Adipocyte (in vitro differentiated cells): ENCODE results near the gene WRAP53.

Experiments used
- DNase-seq: peaks from one replicate; pipeline ENCODE4 v3.0.0-alpha.2; 2015; ENCODE audit warnings: low read depth
- H3K27me3 ChIP-seq: replicated peaks from 2 replicates; pipeline ENCODE4 v1.7.0; 2013; ENCODE audit warnings: mild to moderate bottlenecking, low read length, moderate library complexity; ENCODE audit not compliant: control insufficient read depth, insufficient read depth
- H3K36me3 ChIP-seq: 2 replicates; pipeline ENCODE4 v1.7.0; 2013; ENCODE audit warnings: low read length, mild to moderate bottlenecking, moderate library complexity; ENCODE audit not compliant: control insufficient read depth, insufficient read depth, severe bottlenecking
- H3K4me1 ChIP-seq: 2 replicates; pipeline ENCODE4 v1.7.0; 2013; ENCODE audit warnings: mild to moderate bottlenecking, low read length, moderate library complexity; ENCODE audit not compliant: control insufficient read depth, insufficient read depth
- H3K4me3 ChIP-seq: 2 replicates; pipeline ENCODE4 v1.7.0; 2013; ENCODE audit warnings: mild to moderate bottlenecking, low read length, moderate library complexity
- H3K9ac ChIP-seq: 2 replicates; pipeline ENCODE4 v1.7.0; 2013; ENCODE audit warnings: mild to moderate bottlenecking, low read length, moderate library complexity
- H3K9me3 ChIP-seq: 2 replicates; pipeline ENCODE4 v1.7.0; 2013; ENCODE audit warnings: mild to moderate bottlenecking, low read length, moderate library complexity; ENCODE audit not compliant: control insufficient read depth

The WRAP53 gene

DNA sequence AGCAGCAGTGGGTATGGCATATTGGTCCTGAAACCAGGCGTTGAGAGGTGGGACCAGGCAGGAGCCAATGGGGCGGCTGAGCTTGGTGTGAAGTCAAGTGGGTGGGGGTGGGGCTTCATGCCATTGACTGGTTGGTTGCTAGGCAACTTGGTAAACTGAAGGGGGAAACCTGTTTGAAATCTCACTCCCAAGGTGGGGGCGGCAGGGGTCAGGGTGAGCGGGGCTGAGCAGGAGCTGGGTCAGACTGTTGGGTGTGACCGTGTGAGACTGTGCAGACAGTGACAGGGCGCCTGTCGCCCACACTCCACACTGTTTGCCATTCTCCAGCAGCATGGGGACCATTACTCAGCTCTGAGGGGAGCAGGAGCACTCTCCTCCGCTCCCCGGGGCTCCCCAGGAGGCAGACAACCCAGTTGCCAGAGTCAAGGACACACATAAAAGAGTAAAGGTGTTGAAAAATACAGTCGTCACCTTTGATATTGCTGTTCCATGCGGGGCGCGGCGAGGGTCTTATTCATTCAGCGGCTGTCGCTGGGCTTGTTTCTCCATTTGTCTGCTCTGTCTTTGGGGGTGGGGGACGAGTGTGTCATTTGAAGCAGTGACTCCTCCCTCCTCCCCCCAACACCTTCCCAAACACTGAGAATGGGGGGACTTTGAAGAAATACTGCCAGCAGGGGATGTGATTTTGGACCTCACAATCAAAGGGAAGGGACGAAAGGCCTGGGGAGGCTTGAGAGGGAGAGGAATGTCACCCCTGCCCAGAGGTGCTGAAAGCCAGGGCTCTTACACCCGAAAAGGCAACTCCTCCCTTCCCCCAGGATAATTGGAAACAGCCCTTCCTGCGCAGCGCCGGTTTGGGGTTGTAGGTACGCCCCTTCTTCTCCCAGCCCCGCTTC, 15.6 kb downstream of the WRAP53 start:
- no peak overlapping the region for H3K9ac ChIP-seq
- H3K27me3 ChIP-seq, result peaks cover 41% of the 10 kb centered on the region
- peaks cover 10% of the 10 kb centered on the region for H3K36me3 ChIP-seq
- no peaks in the 10 kb centered on the region for H3K9me3 ChIP-seq
- H3K4me1 ChIP-seq, result peaks cover 11% of the 10 kb centered on the region
- DNase-seq, result peak; percentile 57
- H3K4me3 ChIP-seq, result no peak overlapping the region

DNA sequence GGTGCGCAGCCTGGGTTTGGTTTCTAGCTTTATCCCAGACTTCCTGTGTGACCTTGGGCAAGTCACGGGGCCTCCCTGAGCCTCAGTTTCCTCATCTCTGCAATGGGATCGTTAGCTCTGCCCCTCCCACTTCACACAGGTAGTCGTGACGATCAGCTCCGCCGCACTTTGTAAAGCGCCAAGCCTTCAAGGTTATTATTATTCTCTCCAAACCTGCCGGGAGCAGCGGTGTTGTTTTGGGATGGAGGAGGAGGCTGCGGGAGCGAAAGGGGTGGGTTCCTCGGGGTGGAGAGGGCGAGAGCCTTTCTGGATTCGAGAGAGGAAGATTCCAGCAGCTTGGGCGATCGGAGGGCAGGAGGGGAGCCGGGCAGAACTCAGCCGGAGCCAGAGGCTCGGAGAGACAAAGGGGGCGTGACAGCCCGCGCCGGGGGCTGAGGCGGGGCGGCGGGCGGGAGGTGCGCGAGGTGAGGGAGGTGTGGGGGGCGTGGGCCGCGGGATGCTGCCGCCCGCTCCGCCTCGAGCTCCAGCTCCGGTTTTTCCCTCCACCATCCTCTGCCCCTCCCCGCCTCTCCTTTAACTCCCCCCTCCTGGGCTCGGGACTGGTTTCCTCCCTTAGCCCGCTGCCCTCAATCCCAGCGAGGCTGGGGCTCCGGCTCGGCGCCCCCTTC, 16.5 kb downstream of the WRAP53 start, which contains the start of gene EFNB3:
Gene EFNB3, plus strand, starts transcription at position 602 of the 668 bp plus-strand sequence. CDS start 397 bp downstream, outside the sequence.
- Histone ChIP-seq H3K27me3 (peaks cover 41% of the 10 kb centered on the region), H3K4me3 (peak within 1 kb of the TSS; percentile 60), H3K9ac (no peak within 1 kb of the TSS), H3K4me1 (peaks cover 11% of the 10 kb centered on the region), H3K9me3 (no peaks in the 10 kb centered on the region), H3K36me3 (peaks cover 10% of the 10 kb centered on the region)
- DNase-seq, result peak; percentile 62

DNA sequence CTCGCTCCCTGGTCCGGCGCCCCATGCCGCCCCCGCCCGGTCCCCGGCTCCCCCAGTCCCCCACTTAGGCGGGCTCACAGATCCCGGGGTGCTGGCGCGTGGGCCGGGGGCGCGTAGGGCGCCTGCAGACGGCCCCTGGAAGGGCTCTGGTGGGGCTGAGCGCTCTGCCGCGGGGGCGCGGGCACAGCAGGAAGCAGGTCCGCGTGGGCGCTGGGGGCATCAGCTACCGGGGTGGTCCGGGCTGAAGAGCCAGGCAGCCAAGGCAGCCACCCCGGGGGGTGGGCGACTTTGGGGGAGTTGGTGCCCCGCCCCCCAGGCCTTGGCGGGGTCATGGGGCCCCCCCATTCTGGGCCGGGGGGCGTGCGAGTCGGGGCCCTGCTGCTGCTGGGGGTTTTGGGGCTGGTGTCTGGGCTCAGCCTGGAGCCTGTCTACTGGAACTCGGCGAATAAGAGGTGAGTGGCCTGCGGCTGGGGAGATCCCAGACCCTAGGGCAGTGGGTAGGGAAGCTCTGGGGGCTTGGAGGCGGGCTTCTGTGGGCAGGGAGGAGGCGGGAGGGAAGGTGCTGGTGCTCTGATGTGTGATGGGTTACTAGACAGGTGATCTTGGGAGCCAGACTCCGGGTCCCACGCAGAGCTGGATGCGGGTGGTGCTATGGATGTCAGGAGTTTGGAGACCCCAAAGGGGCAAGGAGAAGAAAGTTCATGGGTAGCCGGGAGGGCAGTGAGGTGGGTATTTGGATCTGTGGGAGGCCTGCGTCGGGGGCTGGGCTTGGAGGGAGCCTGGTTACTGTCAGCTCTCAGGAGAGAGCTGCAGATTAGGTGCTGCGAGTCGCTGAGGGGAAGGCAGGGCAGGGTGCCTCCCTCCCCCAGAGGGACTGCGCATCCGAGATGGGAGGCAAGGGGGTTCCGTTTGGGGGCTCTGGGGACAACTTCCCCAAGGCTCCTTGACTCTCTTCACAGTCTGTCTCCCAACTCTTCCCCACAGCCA, 17.3 kb downstream of the WRAP53 start:
- DNase-seq, result peak; percentile 22
- Histone ChIP-seq H3K9ac (no peak overlapping the region), H3K4me1 (peaks cover 11% of the 10 kb centered on the region), H3K9me3 (no peaks in the 10 kb centered on the region), H3K36me3 (peaks cover 10% of the 10 kb centered on the region), H3K4me3 (no peak overlapping the region), H3K27me3 (peaks cover 44% of the 10 kb centered on the region)

DNA sequence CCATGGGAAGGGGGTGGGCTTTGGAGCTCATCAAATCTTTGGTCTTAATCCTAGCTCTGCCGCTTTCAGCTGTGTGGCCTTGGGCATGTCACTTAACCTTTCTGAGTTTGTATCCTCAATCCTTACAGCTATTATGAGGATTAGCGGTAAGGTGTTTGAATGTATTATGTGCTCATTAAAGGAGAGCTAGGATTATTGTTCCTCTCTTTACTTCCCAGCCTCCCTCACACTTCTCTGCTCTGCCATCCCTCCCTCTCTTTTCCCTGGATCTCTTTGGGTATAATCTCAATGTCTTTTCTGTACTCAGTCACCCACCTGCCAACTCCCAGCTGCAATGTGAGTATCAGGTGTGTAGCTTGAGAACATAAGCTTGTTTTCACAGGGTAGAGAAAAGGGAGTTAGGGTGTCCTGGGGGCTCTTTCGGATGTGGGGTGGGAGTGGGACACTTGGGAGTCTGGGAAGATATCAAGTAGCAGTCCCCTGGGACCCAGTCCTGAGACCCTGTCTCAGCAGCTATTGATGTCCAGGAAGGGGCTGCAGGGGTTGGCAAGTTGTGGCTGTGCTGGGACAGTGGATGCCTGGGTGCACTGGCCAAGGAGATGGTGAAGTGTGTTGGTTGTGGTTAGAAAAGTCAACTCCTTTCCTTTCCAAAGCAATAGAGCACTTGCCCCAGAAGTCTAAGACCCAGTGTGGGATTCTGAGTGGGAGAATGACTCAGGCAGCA, 18.5 kb downstream of the WRAP53 start:
- Histone ChIP-seq H3K4me1 (peaks cover 11% of the 10 kb centered on the region), H3K4me3 (no peak overlapping the region), H3K9me3 (no peaks in the 10 kb centered on the region), H3K27me3 (peaks cover 56% of the 10 kb centered on the region), H3K36me3 (peaks cover 3% of the 10 kb centered on the region), H3K9ac (no peak overlapping the region)
- DNase-seq, result no peak

DNA sequence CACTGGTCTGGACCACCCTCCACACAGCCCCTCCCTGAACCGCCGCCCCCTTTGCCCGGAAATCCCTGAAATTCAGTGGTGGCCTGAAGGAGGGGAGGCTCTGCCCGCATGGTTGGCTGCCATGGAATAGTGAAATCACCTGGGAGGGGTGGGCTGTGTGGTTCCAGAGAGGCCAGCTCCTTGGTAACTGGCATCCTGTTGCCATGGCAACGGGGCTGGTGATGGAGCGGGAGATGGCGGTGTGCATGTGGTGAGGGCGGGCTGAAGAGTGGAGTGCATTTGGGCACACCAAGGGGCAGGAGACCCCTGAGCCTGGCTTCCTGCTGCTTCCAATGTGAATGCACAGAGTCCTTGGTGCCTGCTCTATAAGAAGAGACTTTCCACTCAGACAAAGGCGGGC, 19.2 kb downstream of the WRAP53 start:
- Histone ChIP-seq H3K36me3 (no peaks in the 10 kb centered on the region), H3K9ac (no peak overlapping the region), H3K27me3 (peaks cover 63% of the 10 kb centered on the region), H3K9me3 (no peaks in the 10 kb centered on the region), H3K4me3 (no peak overlapping the region), H3K4me1 (peaks cover 11% of the 10 kb centered on the region)
- DNase-seq, result no peak

DNA sequence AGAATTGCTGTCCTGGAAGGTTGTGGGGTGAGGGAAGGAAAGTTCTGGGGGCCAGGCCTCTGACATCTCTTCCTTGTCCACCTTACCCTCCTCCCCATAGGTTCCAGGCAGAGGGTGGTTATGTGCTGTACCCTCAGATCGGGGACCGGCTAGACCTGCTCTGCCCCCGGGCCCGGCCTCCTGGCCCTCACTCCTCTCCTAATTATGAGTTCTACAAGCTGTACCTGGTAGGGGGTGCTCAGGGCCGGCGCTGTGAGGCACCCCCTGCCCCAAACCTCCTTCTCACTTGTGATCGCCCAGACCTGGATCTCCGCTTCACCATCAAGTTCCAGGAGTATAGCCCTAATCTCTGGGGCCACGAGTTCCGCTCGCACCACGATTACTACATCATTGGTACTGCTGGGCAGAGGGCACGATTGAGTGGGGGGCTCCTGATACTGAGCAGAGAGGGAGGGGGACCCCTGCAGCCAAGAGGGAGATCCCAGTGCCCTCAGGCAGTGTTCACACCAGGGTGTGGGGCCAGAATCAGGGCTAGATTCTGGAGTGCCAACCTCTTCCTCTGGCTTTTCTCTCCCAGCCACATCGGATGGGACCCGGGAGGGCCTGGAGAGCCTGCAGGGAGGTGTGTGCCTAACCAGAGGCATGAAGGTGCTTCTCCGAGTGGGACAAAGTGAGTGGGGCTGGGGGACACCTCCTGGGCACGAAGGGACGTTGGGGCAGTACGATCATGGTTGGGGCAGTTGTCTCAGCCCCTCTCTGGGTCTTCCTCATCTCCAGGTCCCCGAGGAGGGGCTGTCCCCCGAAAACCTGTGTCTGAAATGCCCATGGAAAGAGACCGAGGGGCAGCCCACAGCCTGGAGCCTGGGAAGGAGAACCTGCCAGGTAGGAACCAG, 19.8 kb downstream of the WRAP53 start:
- DNase-seq, result no peak
- no peaks in the 10 kb centered on the region for H3K36me3 ChIP-seq
- no peak overlapping the region for H3K4me3 ChIP-seq
- H3K9me3 ChIP-seq, result no peaks in the 10 kb centered on the region
- H3K9ac ChIP-seq, result no peak overlapping the region
- H3K4me1 ChIP-seq, result peaks cover 11% of the 10 kb centered on the region
- H3K27me3 ChIP-seq, result peaks cover 67% of the 10 kb centered on the region

DNA sequence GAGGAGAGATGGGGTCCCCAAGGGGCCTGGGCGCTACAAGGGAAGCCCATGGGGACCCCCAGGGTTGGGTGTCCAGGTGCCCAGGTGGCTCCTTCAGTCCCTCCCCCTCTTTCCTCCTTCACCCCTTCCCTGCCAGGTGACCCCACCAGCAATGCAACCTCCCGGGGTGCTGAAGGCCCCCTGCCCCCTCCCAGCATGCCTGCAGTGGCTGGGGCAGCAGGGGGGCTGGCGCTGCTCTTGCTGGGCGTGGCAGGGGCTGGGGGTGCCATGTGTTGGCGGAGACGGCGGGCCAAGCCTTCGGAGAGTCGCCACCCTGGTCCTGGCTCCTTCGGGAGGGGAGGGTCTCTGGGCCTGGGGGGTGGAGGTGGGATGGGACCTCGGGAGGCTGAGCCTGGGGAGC, 20.8 kb downstream of the WRAP53 start:
- Histone ChIP-seq H3K27me3 (peaks cover 71% of the 10 kb centered on the region), H3K4me1 (peaks cover 7% of the 10 kb centered on the region), H3K9ac (no peak overlapping the region), H3K36me3 (no peaks in the 10 kb centered on the region), H3K9me3 (no peaks in the 10 kb centered on the region), H3K4me3 (no peak overlapping the region)
- no peak for DNase-seq

DNA sequence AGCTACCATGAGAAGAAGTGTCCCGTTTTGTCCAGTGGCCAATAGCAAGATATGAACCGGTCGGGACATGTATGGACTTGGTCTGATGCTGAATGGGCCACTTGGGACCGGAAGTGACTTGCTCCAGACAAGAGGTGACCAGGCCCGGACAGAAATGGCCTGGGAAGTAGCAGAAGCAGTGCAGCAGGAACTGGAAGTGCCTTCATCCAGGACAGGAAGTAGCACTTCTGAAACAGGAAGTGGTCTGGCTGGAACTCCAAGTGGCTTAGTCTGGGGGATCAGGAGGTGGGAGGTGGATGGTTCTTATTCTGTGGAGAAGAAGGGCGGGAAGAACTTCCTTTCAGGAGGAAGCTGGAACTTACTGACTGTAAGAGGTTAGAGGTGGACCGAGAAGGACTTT, 22.0 kb downstream of the WRAP53 start:
- Histone ChIP-seq H3K9me3 (no peaks in the 10 kb centered on the region), H3K4me1 (no peaks in the 10 kb centered on the region), H3K36me3 (no peaks in the 10 kb centered on the region), H3K4me3 (no peak overlapping the region), H3K27me3 (peaks cover 66% of the 10 kb centered on the region), H3K9ac (no peak overlapping the region)
- no peak for DNase-seq

DNA sequence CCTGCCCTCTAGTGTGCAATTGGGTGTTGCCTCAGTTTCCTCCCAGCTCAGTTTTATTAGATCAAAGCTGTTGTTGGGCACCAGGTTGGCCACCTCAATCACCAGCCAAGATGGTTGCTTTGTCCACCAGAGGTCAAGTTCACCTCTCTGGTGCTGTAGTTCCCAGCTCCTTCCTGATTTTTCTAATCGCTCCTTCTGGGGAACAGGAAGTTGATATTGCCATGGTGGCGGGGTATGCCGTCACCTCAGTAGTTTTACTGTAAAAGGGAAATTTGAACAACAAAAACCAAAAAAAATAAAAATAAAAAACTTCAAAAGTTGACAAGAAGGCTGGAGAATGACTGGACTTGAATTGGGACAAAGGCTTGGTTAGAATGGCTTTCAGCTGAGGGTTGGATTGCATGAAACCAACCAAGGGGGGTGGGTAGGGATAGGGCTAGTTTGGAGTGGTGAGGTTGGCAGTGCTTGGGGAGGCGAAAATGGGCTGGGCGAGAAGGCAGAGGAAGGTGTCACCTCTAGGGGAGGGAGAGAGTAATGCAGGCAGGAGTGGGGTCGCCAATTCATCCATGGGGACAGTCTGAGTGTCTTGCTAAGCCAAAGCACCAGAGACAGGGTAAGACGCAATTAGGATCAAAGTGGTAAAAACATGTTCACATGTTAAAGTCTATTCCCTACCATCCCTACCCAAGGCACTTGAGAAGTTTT, 22.9 kb downstream of the WRAP53 start:
- Histone ChIP-seq H3K9ac (no peak overlapping the region), H3K9me3 (no peaks in the 10 kb centered on the region), H3K36me3 (no peaks in the 10 kb centered on the region), H3K27me3 (peaks cover 68% of the 10 kb centered on the region), H3K4me1 (no peaks in the 10 kb centered on the region), H3K4me3 (no peak overlapping the region)
- no peak for DNase-seq
